ENCODE data around the gene IFT81. TPM values are rescaled to one million over a fixed set of nuclear protein-coding genes. Genes with fewer than 3 reads are reported as not detected.

The IFT81 gene, protein sequence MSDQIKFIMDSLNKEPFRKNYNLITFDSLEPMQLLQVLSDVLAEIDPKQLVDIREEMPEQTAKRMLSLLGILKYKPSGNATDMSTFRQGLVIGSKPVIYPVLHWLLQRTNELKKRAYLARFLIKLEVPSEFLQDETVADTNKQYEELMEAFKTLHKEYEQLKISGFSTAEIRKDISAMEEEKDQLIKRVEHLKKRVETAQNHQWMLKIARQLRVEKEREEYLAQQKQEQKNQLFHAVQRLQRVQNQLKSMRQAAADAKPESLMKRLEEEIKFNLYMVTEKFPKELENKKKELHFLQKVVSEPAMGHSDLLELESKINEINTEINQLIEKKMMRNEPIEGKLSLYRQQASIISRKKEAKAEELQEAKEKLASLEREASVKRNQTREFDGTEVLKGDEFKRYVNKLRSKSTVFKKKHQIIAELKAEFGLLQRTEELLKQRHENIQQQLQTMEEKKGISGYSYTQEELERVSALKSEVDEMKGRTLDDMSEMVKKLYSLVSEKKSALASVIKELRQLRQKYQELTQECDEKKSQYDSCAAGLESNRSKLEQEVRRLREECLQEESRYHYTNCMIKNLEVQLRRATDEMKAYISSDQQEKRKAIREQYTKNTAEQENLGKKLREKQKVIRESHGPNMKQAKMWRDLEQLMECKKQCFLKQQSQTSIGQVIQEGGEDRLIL
- total RNA-seq: 10 to 100 TPM; 26.7 to 43.4 TPM
- polyA plus RNA-seq (ENCODE audit: insufficient read depth, low read depth, low replicate concordance): 20.1 TPM
- long read RNA-seq, donor 1, partial matches to known transcripts: 0 of 5 reads
- long read RNA-seq, donor 1, other reads (novel, unspliced or antisense): 0 of 5 reads
- long read RNA-seq, donor 2, partial matches to known transcripts: 0 of 2 reads
- long read RNA-seq, donor 2, other reads (novel, unspliced or antisense): 0 of 2 reads

DNA sequence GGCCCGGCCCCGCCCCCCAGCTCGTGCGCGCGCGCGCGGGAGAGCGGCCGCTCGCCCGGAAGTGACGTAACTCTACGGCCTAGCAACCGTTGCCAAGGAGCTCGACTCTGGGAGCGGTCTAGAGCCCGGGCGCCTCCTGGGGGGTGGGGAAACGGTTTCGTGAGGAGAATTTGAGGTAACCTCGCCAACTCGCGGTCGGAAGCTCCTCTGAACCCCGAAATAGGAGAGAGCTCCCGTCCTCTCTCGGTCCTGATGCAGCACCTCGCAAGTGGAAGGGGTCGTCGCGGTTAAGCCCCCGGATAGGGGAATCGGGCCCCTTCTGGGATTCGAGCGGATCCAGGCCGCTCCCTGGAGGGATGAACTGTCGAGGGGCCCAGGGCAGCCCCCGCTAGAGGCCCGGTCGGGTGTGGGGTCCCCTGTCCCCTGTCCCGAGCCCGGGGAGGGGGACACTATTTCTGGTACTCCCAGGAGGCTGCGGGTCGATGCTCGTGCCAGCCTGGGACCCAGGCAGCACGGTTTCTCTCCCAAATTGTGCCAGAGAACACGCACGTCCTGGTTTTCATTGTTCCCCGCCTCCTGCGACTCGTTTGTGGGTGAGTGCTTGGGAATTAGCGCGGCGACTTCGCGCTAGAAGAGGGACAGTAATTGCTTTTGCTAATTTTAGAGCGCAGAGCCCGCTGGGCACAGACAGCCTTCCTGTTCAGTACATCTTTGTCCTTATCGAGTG lies at the start of gene IFT81:
Gene IFT81 (plus strand): TSS at position 89 of the 727 bp plus-strand sequence. CDS start 3,024 bp downstream, outside the sequence.
- Histone ChIP-seq H3K4me3 (peak within 1 kb of the TSS; percentile 82 to 93), H3K36me3 (ENCODE audit: low read depth, missing control alignments) (no peaks in the 10 kb centered on the region), H3K9me3 (no peaks in the 10 kb centered on the region), H3K4me1 (peaks cover 15% of the 10 kb centered on the region), H3K27me3 (no peaks in the 10 kb centered on the region), H3K27ac (peak within 1 kb of the TSS; percentile 90 to 91)
- WGBS, 2 donors: 0 to 1% methylated on average over 36 to 61 of the region's 61 CpGs
- no peak for TF ChIP-seq POLR2A (IDR thresholded peaks at IDR 0.05)
- TF ChIP-seq, protein P1, sequence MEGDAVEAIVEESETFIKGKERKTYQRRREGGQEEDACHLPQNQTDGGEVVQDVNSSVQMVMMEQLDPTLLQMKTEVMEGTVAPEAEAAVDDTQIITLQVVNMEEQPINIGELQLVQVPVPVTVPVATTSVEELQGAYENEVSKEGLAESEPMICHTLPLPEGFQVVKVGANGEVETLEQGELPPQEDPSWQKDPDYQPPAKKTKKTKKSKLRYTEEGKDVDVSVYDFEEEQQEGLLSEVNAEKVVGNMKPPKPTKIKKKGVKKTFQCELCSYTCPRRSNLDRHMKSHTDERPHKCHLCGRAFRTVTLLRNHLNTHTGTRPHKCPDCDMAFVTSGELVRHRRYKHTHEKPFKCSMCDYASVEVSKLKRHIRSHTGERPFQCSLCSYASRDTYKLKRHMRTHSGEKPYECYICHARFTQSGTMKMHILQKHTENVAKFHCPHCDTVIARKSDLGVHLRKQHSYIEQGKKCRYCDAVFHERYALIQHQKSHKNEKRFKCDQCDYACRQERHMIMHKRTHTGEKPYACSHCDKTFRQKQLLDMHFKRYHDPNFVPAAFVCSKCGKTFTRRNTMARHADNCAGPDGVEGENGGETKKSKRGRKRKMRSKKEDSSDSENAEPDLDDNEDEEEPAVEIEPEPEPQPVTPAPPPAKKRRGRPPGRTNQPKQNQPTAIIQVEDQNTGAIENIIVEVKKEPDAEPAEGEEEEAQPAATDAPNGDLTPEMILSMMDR (IDR thresholded peaks at IDR 0.05): no peak
- intact Hi-C loops (cut with DNase I; ENCODE audit: low total_unique reads): no loop called here
- DNase-seq: peak; percentile 96

DNA sequence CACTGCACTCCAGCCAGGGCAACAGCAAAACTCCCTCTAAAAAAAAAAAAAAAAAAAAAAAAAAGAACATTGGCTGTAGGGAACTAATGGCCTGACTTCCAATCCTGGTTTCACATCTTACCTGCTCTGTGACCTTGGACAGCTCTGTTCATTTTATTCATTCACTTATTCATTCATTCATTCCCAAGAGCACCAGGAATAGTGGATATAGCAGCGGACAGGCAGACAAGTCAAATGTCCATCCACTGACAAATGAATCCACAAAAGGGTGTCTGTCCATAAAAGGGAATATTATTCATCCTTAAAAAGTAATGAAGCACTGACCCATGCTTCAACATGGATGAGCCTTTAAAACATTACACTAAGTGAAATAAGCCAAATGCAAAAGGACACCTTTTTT lies 48.3 kb upstream of the IFT81 start:
- Histone ChIP-seq H3K27me3 (no peaks in the 10 kb centered on the region), H3K4me1 (peaks cover 27% of the 10 kb centered on the region), H3K36me3 (ENCODE audit: low read depth, missing control alignments) (no peaks in the 10 kb centered on the region), H3K9me3 (no peaks in the 10 kb centered on the region), H3K27ac (no peak overlapping the region), H3K4me3 (no peak overlapping the region)
- no peak for DNase-seq
- intact Hi-C loops (cut with DNase I; ENCODE audit: low total_unique reads): no loop called here
- TF ChIP-seq, protein P1 (IDR thresholded peaks at IDR 0.05): no peak
- TF ChIP-seq POLR2A (IDR thresholded peaks at IDR 0.05): no peak
- 86 to 100% methylated on average over 1 of the region's 1 CpG for WGBS, 2 donors

DNA sequence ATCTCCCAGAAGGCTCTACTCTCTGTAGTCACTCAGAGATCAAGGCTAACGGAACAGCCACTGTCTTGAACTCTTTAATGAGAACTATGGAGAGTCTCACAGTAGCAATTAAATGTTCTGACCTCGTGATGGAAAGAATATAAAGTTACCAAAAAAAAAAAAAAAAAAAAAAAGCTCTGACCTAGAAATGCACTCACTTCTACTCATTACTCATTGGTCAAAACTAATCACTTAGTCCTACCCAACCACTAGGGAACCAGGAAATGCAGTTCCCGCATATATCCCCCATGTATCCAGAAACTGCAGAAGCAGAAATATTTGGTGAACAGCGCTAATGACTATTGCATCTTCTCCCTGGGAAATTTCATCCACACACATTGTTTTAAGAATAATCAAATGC lies 46.4 kb upstream of the IFT81 start:
- TF ChIP-seq, protein P1 (IDR thresholded peaks at IDR 0.05): no peak
- no peak for TF ChIP-seq POLR2A (IDR thresholded peaks at IDR 0.05)
- Histone ChIP-seq H3K36me3 (ENCODE audit: low read depth, missing control alignments) (no peaks in the 10 kb centered on the region), H3K4me3 (no peak overlapping the region), H3K27me3 (no peaks in the 10 kb centered on the region), H3K27ac (peak overlapping the region in 1 of 2 donors; percentile 19), H3K9me3 (no peaks in the 10 kb centered on the region), H3K4me1 (peaks cover 27% of the 10 kb centered on the region)
- no peak for DNase-seq
- intact Hi-C loops (cut with DNase I; ENCODE audit: low total_unique reads): no loop called here
- WGBS, 2 donors: 59 to 64% methylated on average over 4 of the region's 4 CpGs

DNA sequence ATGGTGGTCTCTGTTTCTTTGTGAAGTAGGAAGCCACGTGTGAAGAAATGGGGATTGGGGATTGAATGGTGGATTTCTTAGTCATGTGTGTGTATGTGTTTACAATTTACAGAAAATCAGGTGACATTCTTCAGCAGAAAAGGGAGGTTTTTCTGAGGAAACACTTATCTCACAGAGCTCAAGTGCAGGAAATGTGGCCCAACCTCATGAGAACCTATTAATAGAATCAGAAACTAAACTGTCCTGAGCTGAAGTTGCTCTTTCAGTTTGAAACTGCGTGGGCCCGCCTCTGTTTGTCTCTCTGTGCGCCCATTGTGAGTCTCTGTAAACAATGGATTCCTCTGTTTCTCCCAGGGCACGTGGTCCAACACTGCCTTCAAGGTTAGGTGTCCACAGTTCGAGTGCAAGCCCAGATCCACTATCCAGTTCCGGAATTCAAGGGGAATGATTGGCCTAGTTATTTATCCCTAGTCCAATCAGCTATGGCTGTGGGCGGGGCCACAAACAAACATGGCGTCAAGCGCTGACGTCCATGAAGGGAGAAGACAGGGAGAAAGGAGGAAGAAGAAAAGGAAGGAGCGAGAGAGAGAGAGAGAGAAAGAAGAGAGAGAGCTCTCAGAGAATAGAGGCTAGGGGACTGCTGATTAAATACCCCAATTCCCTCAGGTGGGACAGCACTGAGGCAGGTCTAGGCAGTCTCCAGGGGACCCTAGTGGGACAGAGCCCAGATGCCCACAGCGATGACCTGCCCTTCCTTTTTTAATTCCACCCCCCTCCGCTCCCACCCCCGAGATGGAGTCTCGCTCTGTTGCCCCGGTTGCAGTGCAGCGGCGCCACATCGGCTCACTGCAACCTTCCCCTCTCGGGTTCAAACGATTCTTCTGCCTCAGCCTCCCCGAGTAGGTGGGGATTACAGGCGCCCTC lies 44.4 kb upstream of the IFT81 start:
- TF ChIP-seq POLR2A (IDR thresholded peaks at IDR 0.05): no peak
- TF ChIP-seq, protein P1 (IDR thresholded peaks at IDR 0.05): no peak
- peak overlapping the region; percentile 53 to 88 for H3K27ac ChIP-seq
- 34 to 57% methylated on average over 24 of the region's 24 CpGs for whole genome bisulfite sequencing, 2 donors
- no peaks in the 10 kb centered on the region for H3K36me3 ChIP-seq (ENCODE audit: low read depth, missing control alignments)
- no peaks in the 10 kb centered on the region for H3K27me3 ChIP-seq
- DNase-seq: peak; percentile 96
- H3K9me3 ChIP-seq: no peaks in the 10 kb centered on the region
- H3K4me3 ChIP-seq: peak overlapping the region; percentile 1 to 54
- intact Hi-C loops (cut with DNase I; ENCODE audit: low total_unique reads): no loop called here
- peaks cover 19% of the 10 kb centered on the region for H3K4me1 ChIP-seq
